GM19438 (cell line): ENCODE results near the gene NCKAP1.
"Not testable (repeated sequence)": the region's sequence is repeated elsewhere in the genome, so short reads cannot be mapped to it uniquely, and the experiment has no call there.

Experiments
- ATAC-seq: cut with Tn5 transposase; IDR thresholded peaks from one replicate; pipeline ENCODE4 v1.9.1; 2021; ENCODE audit warnings: low read depth; ENCODE audit not compliant: unreplicated experiment

Gene NCKAP1

GRCh38 chr2:182915369-182916326 lies 122.6 kb downstream of the NCKAP1 start:
- ATAC-seq: no peak

DNA sequence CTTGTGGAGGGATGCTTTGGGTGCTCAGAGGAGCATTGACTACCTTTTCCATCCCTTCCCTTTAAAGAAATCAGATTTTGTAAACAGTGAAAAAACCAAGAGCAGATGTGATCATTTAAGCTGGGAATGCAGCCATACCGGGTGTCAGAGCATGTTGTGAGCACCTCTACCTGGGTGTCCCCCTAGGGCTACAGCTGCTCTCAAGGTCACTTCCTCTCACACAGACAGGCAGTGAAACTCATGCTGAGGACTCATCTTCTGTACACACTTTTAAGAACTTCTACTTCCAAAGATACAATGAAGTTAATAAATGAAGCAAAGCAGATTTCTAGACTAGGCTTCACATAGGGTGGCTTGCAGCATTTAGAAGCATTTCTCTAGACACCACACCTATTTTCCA lies 123.4 kb downstream of the NCKAP1 start:
- no peak for ATAC-seq

GRCh38 chr2:182913064-182913463 lies 125.2 kb downstream of the NCKAP1 start:
- ATAC-seq: no peak

DNA sequence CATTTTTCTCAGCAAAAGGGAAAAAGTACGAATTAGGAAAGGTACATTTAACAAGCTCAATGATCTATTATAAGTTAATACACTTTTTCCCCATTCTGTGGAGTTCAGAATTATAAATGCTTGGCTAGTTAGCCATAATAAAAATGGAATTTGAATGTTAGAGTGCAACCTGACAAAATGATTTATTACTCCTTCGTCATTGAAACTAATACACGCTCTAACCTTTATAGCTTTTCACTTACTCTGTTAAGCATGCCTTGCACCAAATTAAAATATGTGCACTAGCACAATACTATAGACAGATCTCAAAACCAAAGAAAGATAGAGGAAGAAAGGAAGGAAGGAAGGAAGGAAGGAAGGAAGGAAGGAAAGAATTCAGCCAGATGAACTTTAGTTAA lies 125.7 kb downstream of the NCKAP1 start:
- ATAC-seq: no peak

DNA sequence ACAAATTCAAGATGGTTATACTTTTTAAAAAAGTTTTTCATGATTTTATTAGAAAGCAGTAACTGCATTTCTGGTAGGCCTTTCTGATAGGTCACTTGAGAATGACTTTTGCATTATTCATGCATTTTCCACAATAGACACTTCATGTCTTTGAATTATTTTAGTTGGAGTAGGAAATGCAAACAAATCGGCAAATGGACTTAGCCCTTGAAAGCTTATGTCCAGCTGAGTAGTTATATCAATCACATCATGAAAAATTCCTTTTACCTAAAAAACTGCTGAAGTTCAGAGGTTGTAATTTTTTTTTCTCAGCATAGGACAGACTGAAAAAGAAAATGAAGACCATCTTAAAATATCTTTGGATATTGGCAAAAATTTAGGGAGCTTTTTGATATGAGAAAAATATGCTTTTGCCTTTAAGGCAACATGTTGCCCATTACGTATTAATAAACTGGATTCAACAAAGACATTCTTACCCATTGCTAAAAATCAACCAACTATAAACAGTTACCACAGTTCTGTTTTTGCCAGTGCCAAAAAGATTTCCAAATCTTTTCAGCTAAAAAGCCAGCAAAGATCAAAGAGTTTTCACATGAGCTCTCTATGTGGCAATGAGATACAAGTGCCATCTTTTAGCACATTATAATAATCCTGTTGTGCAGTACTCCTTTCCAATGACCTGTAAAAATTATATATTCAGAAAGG lies 126.3 kb downstream of the NCKAP1 start:
- ATAC-seq: no peak

DNA sequence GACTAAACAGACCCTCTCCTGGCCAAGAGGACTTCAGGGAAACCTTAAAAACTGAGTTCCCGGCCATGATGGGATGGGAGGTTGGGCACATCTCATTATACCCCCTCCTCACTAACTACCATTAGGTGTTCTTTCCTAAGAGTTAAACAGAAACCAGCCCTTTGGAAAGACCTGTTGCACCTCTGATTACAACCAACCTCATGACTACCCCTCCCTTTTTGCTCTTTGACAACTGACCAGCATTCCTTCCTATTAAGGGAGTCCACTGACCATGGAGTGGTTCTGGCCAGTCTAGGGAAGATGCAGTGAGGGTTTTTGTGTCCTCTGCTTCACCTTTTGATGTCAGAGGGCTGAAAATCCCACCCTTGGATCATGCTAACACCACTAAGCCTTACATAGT lies 127.3 kb downstream of the NCKAP1 start:
- no peak for ATAC-seq

- ATAC-seq: no peak
Observed at GRCh38 chr2:182907081-182907830, 131.0 kb downstream of the NCKAP1 start.

- no peak for ATAC-seq
Observed at GRCh38 chr2:182906454-182906853, 131.8 kb downstream of the NCKAP1 start.

GRCh38 chr2:182904844-182905243 lies 133.4 kb downstream of the NCKAP1 start:
- ATAC-seq: no peak

GRCh38 chr2:182903566-182903965 lies 134.7 kb downstream of the NCKAP1 start:
- ATAC-seq: no peak

DNA sequence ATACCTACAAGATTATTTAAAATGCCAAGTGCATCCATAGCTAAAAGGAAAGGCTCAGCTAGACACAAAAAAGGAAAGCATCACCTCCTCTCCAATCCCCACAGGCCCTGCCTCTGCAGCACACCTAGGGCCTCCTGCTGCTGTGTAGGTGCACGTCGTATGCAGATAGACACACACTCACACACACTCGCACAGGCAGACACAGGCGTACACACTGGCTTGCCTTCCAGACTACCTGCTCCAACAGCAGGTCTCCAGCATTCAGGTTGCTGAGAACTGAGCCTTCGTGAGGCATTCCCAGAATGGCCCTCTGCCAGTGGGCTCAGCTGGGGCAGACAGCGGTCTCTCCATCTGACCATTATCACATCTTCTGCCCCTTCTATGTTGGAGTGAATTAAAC lies 136.5 kb downstream of the NCKAP1 start:
- ATAC-seq: no peak

DNA sequence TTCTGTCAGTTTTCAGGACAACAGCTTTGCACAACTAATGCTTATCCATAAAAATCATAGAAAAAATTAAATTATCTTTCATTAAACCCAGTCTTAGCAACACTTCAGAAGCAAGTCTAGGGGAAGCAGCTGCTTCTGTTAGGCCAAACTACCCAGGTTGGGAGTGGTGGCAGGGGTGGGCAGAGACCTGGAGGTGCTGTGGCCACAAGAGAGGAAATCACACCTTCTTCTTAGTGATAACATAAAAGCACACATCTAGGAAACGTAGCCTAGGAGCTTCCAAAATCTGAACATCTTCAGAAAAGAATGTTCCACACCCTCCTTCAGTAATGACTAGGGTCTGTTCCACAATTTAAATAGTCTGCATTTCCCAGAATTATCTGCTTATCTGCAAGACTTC lies 139.5 kb downstream of the NCKAP1 start:
- no peak for ATAC-seq

GRCh38 chr2:182897137-182897536 lies 141.1 kb downstream of the NCKAP1 start:
- ATAC-seq: no peak

DNA sequence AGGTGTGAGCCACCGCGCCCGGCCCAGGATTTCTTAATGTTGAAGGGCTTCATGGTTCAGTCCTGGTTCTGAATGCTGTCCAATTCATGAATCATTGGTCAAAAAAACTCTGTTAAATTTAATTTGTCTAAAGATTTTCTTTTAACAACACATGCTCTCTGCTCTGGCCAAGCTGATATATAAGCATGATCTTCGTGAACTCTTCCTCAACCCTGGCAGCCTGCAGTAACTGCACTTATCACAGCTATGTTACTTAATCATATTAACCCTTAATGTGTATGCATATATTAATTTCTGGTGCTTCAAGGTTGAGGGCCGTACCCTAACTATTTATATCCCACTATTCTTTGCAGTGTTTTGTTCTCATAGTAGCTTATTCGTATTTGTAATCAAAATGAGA lies 142.5 kb downstream of the NCKAP1 start:
- no peak for ATAC-seq

- ATAC-seq: no peak
Observed at GRCh38 chr2:182895169-182895568, 143.1 kb downstream of the NCKAP1 start.

GRCh38 chr2:182894174-182894573 lies 144.1 kb downstream of the NCKAP1 start:
- no peak for ATAC-seq

DNA sequence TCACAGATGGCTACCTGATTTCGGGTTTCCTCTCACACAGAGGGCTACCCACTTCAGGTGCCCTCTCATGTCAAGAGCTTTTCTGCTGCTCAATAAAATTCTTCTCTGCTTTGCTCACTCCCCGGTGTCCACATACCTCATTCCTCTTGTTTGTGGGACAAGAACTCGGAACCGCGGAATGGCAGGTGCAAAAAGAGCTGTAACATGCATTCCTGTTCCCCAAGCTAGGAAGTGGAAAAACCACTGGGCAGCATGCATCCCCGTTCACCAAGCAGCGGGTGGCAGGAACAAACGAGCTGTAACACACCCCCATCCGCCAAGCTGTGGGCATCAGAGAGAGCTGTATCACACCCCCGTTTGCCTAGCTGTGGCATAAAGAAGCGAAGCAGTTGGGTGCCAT lies 144.6 kb downstream of the NCKAP1 start:
- ATAC-seq: no peak

DNA sequence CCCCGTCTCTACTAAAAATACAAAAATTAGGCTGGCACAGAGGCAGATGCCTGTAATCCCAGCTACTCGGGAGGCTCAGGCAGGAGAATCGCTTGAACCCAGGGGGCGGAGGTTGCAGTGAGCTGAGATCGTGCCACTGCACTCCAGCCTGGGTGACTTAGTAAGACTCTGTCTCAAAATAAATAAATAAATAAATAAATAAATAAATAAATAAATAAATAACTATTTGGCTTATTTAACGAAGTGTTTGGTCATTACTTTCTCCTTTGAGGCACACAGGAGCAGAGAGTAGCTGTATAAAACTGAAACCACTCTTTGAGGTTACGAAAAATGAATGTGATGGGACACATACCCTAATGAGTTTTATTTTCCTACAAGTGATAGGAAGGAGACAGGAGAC lies 145.2 kb downstream of the NCKAP1 start:
- ATAC-seq: not testable (repeated sequence)

GRCh38 chr2:182891611-182892010 lies 146.6 kb downstream of the NCKAP1 start:
- ATAC-seq: no peak

- no peak for ATAC-seq
Observed at GRCh38 chr2:182890773-182891378, 147.4 kb downstream of the NCKAP1 start.

DNA sequence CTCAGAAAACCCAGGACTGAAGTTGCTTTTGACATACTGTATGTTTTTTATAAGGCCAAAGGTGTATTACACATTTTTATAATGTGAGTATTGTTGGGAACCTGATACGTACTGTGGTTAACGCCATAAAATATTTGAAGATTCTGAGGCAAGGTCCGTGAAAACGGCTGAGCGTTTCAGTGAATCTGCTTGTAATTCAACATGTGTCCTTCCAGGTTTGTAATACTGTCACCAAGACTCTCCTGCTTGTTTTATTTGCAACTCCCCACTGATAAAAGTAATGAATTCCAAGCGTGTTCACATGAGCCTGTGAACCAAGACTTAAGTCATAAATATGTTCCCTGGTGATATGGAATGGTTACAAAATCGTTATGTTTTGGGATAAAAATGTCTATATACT lies 148.0 kb downstream of the NCKAP1 start:
- no peak for ATAC-seq
